Thyroid gland (tissue), 4 donors: ENCODE results near the gene COPE.

ENCODE experiments used
- POLR2A ChIP-seq, 2 donors: fragments of 450-650 bp; IDR thresholded peaks; one replicate each; pipeline ENCODE4 v1.6.1; 2017; ENCODE audit warnings: antibody characterized with exemption in 2 of 2, mild to moderate bottlenecking in 2 of 2, moderate library complexity in 1 of 2
- TF ChIP-seq, protein P1 (sequence below), 6 experiments: fragments of 200-600 bp in 3 of 6; fragments of 450-650 bp in 3 of 6; sonication (generic) in 3 of 6; IDR thresholded peaks; one replicate each; pipeline ENCODE4 v1.5.1; 2016 to 2019; ENCODE audit warnings: antibody characterized with exemption in 6 of 6, mild to moderate bottlenecking in 2 of 6, inconsistent platforms in 1 of 6, moderate library complexity in 1 of 6

DNA sequence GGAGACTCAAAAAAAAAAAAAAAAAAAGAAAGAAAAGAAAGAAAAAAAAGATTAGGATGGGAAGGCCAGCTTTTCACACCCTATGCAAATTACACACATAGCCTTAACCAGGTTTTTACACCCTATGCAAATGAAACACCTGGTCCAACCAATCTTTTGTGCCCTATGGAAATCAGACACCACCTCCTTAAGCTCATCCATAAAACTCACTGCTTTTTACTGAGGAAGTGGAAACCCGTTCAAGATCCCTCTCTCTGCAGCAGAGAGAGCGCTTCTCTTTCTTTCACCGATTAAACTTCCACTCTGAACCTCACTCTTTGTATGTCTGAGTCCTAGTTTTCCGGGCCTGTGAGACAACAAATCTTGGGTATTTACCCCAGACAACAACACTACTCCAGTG is 47.1 kb upstream of the COPE start:
- TF ChIP-seq, protein P1, sequence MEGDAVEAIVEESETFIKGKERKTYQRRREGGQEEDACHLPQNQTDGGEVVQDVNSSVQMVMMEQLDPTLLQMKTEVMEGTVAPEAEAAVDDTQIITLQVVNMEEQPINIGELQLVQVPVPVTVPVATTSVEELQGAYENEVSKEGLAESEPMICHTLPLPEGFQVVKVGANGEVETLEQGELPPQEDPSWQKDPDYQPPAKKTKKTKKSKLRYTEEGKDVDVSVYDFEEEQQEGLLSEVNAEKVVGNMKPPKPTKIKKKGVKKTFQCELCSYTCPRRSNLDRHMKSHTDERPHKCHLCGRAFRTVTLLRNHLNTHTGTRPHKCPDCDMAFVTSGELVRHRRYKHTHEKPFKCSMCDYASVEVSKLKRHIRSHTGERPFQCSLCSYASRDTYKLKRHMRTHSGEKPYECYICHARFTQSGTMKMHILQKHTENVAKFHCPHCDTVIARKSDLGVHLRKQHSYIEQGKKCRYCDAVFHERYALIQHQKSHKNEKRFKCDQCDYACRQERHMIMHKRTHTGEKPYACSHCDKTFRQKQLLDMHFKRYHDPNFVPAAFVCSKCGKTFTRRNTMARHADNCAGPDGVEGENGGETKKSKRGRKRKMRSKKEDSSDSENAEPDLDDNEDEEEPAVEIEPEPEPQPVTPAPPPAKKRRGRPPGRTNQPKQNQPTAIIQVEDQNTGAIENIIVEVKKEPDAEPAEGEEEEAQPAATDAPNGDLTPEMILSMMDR (IDR thresholded peaks at IDR 0.05) = no peak
- TF ChIP-seq POLR2A (IDR thresholded peaks at IDR 0.05) = no peak
